OCI-LY7 (cell line): ENCODE measurements around the gene KCNB1. TPM values are rescaled to one million over a fixed set of nuclear protein-coding genes. Genes with fewer than 3 reads are reported as not detected.

ENCODE experiments used
- BruUV-seq: library from RNA; stranded (reverse); fragments of 400-500 nt; replicated peaks from 2 replicates; lab custom pipeline; 2021; lab: Mats Ljungman, UMichigan
- CTCF ChIA-PET: fragments of 300-600 bp; sonication (Branson Sonifier 250); formaldehyde crosslinking; loops from one replicate; lab custom pipeline; 2022; ENCODE audit warnings: antibody characterized with exemption; ENCODE audit not compliant: unreplicated experiment; lab: Charles Lee
- POLR2A ChIA-PET: fragments of 300-600 bp; sonication (Branson Sonifier 250); formaldehyde crosslinking; loops from one replicate; lab custom pipeline; 2022; ENCODE audit warnings: antibody characterized with exemption; lab: Charles Lee
- DNase-seq: peaks from one replicate; pipeline ENCODE4 v3.0.0-alpha.2; 2015; ENCODE audit warnings: low spot score
- H2AFZ ChIP-seq: fragments of 200-600 bp; sonication (generic), shearing (Covaris generic); 2 replicates; pipeline ENCODE4 v1.6.1; 2014; ENCODE audit warnings: mild to moderate bottlenecking, antibody characterized with exemption, low read length, moderate library complexity
- H3K27ac ChIP-seq: fragments of 200-600 bp; sonication (generic); 2 replicates; pipeline ENCODE4 v1.5.1; 2014; ENCODE audit warnings: mixed run types, low read depth, mild to moderate bottlenecking, moderate library complexity, low read length, inconsistent platforms; ENCODE audit not compliant: poor library complexity, severe bottlenecking
- H3K36me3 ChIP-seq: fragments of 200-600 bp; sonication (generic); 2 replicates; pipeline ENCODE4 v1.6.1; 2014; ENCODE audit warnings: mild to moderate bottlenecking, antibody characterized with exemption, low read length, moderate library complexity, mixed read lengths; ENCODE audit not compliant: insufficient read depth
- H3K4me1 ChIP-seq: fragments of 200-600 bp; sonication (generic); 2 replicates; pipeline ENCODE4 v1.5.1; 2014; ENCODE audit warnings: mild to moderate bottlenecking, low read length; ENCODE audit not compliant: insufficient read depth, poor library complexity, severe bottlenecking
- H3K4me2 ChIP-seq: fragments of 200-600 bp; sonication (generic); 2 replicates; pipeline ENCODE4 v1.6.1; 2014; ENCODE audit warnings: mild to moderate bottlenecking, low read length
- H3K4me3 ChIP-seq: fragments of 200-600 bp; sonication (generic); 2 replicates; pipeline ENCODE4 v1.5.1; 2014; ENCODE audit warnings: mild to moderate bottlenecking, low read depth, low read length; ENCODE audit not compliant: poor library complexity, severe bottlenecking
- H3K79me2 ChIP-seq: fragments of 200-600 bp; sonication (generic); 2 replicates; pipeline ENCODE4 v1.6.1; 2016; ENCODE audit warnings: low read depth, mild to moderate bottlenecking, low read length, moderate library complexity, mixed read lengths; ENCODE audit not compliant: insufficient read depth
- H3K9me2 ChIP-seq: fragments of 200-600 bp; sonication (generic); 2 replicates; pipeline ENCODE4 v1.6.1; 2016; ENCODE audit warnings: mild to moderate bottlenecking, low read length, mixed read lengths; ENCODE audit not compliant: insufficient read depth
- H3K9me3 ChIP-seq: fragments of 200-600 bp; sonication (generic); 2 replicates; pipeline ENCODE4 v1.6.1; 2014; ENCODE audit warnings: mild to moderate bottlenecking, mixed run types, low read length, mixed read lengths
- H4K20me1 ChIP-seq: fragments of 200-600 bp; sonication (generic); 2 replicates; pipeline ENCODE4 v1.6.1; 2014; ENCODE audit warnings: mild to moderate bottlenecking, antibody characterized with exemption, low read length, moderate library complexity, mixed read lengths; ENCODE audit not compliant: insufficient read depth
- EZH2phosphoT487 ChIP-seq: fragments of 200-600 bp; sonication (generic); IDR thresholded peaks from 2 replicates; pipeline ENCODE4 v1.6.1; 2018; ENCODE audit warnings: low read depth, borderline replicate concordance, mild to moderate bottlenecking, mixed run types, antibody characterized with exemption, low read length, moderate library complexity, mixed read lengths
- intact Hi-C: fragments of 100-400 bp; cut with micrococcal nuclease; formaldehyde crosslinking; loops from one replicate; pipeline ENCODE4 v1.10.0; 2022; ENCODE audit not compliant: unreplicated experiment
- total RNA-seq, 2 experiments: library from RNA; depleted of rRNA in 1 of 2; stranded (reverse); fragments of >200 nt in 1 of 2; shearing (Covaris generic) in 1 of 2; gene quantifications; 2 replicates each; pipeline ENCODE4 v1.2.3, GENCODE V29; 2014 to 2022
- TF ChIP-seq, protein P1 (sequence below): fragments of 200-600 bp; sonication (generic); conservative IDR thresholded peaks from 2 replicates; pipeline ENCODE4 v1.5.1; 2014; ENCODE audit warnings: mild to moderate bottlenecking, antibody characterized with exemption, low read length, moderate library complexity, mixed read lengths

The KCNB1 gene
- total RNA-seq, 2 experiments from 2014 or later: not detected

DNA sequence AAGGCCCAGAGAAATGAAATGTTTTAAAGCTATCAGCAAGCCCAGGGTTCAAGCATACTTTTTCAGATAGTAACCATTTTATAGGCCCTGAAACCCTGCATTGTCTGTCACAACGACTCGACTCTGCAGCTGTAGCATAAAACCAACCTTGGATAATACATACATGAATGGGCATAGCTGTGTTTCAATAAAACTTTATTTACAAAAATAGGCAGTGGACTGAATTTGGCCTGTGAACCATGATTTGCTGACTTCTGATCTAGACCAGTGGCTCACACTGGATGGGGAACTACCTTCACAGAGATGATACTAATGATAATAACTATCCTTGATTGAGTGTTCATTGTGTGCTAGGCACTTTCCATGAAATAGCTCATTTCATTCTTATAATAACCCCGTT is 107.3 kb downstream of the KCNB1 start:
- POLR2A ChIA-PET: no interaction called here
- DNase-seq: no peak

DNA sequence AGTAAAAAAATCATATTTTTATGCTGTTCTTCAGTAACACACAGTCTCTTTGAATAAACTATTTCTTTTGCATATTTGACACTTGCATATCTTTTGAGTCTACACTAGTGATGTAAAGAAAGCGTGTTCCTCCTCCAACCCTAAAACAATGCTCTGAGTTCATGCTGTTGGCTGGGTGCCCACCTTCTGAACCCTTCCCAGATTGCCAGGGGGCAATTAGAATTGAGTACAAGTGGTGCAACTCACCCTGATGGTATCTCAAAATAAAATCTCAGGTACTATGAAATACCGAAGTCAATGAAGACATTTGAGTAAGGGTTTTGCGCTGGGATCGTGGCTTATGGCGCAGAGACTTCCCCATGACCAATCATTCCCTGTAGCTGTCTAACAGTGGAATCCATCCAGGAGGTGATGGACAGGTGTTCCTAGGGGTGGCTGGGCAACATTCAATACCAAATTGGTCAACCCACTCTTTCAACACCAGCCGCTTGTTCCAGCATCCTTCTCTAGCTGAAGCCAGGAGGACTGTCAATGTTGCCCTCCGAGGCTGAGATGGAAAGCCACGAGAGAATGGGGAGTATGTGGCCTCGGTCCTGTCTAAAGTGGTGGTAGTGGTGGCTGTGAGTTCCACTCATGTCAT is 110.3 kb downstream of the KCNB1 start:
- Histone ChIP-seq H2AFZ (no peak overlapping the region), H4K20me1 (no peaks in the 10 kb centered on the region), H3K4me3 (no peak overlapping the region), H3K9me3 (no peaks in the 10 kb centered on the region), H3K4me2 (no peak overlapping the region), H3K27ac (no peak overlapping the region), H3K4me1 (no peaks in the 10 kb centered on the region), H3K36me3 (no peaks in the 10 kb centered on the region), H3K9me2 (no peaks in the 10 kb centered on the region), H3K79me2 (no peaks in the 10 kb centered on the region)
- ChIA-PET POLR2A (no interaction called here), CTCF (no interaction called here)
- no TSS peak for BruUV-seq
- TF ChIP-seq, protein P1, sequence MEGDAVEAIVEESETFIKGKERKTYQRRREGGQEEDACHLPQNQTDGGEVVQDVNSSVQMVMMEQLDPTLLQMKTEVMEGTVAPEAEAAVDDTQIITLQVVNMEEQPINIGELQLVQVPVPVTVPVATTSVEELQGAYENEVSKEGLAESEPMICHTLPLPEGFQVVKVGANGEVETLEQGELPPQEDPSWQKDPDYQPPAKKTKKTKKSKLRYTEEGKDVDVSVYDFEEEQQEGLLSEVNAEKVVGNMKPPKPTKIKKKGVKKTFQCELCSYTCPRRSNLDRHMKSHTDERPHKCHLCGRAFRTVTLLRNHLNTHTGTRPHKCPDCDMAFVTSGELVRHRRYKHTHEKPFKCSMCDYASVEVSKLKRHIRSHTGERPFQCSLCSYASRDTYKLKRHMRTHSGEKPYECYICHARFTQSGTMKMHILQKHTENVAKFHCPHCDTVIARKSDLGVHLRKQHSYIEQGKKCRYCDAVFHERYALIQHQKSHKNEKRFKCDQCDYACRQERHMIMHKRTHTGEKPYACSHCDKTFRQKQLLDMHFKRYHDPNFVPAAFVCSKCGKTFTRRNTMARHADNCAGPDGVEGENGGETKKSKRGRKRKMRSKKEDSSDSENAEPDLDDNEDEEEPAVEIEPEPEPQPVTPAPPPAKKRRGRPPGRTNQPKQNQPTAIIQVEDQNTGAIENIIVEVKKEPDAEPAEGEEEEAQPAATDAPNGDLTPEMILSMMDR: no peak
- TF ChIP-seq EZH2phosphoT487: no peak
- intact Hi-C loops: no loop called here
- no peak for DNase-seq

More for the DNA sequence above, 107.3 kb downstream of the KCNB1 start:
- intact Hi-C loops: no loop called here
- Histone ChIP-seq H3K9me2 (no peaks in the 10 kb centered on the region), H4K20me1 (no peaks in the 10 kb centered on the region), H3K4me1 (no peaks in the 10 kb centered on the region), H3K4me3 (no peak overlapping the region), H3K36me3 (no peaks in the 10 kb centered on the region), H3K9me3 (no peaks in the 10 kb centered on the region), H2AFZ (no peak overlapping the region), H3K79me2 (no peaks in the 10 kb centered on the region), H3K4me2 (no peak overlapping the region), H3K27ac (no peak overlapping the region)
- BruUV-seq: no TSS peak
- no peak for TF ChIP-seq EZH2phosphoT487
- TF ChIP-seq, protein P1: no peak
- CTCF ChIA-PET: interaction anchor here (0.5 to 0.6 kb wide), 2 partner anchors 71 to 1624 kb away, joined by 3 read pairs; no protein-coding TSS in a partner anchor

DNA sequence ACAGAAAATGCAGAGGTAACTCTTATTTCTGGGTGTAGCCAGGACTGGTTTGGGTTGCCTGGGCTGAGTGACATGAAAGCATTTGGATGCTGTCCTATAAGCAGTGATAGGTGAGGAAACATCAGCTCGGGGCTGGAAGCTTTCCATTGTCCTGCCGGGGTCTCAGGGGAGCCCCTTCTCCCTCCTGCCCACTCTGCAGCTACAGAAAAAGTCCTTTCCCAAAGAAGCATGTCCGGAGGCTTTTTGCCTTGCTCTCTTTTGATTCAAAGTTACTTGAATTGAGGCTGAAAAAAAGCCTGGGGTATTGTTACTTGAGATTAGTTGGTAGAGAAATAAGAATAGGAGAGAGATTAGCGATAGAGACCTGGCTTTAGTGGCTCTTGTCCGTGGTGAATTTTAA is 113.9 kb downstream of the KCNB1 start:
- Histone ChIP-seq H3K79me2 (no peaks in the 10 kb centered on the region), H3K9me3 (no peaks in the 10 kb centered on the region), H3K9me2 (no peaks in the 10 kb centered on the region), H2AFZ (no peak overlapping the region), H3K4me2 (no peak overlapping the region), H3K4me1 (no peaks in the 10 kb centered on the region), H3K36me3 (no peaks in the 10 kb centered on the region), H4K20me1 (no peaks in the 10 kb centered on the region), H3K27ac (no peak overlapping the region), H3K4me3 (no peak overlapping the region)
- DNase-seq: no peak
- CTCF ChIA-PET: no interaction called here
- BruUV-seq: no TSS peak
- intact Hi-C loops: no loop called here
- no peak for TF ChIP-seq EZH2phosphoT487
- TF ChIP-seq, protein P1: no peak
- POLR2A ChIA-PET: no interaction called here
